Measurements from ENCODE around the gene EIF4E1B. TPM values are rescaled to one million over a fixed set of nuclear protein-coding genes. Genes with fewer than 3 reads are reported as not detected.

The EIF4E1B gene
- total RNA-seq (2021), result not detected in 2 replicates
- Bru-seq, nascent RNA, result not detected
- not detected for BruChase-seq, experiment 1, labeled RNA remaining after a 2-hour chase
- BruChase-seq, experiment 2, labeled RNA remaining after a 6-hour chase, result not detected
- long read RNA-seq, result 0 reads

GRCh38 chr5:176629853-176630680 is at the start of gene EIF4E1B, which contains the start of gene SNCB:
Gene EIF4E1B (plus strand): TSS chr5:176630675. CDS start chr5:176642788, 12,113 bp downstream.
Gene SNCB (minus strand): TSS chr5:176630534. CDS start chr5:176629654, 880 bp downstream.
- Histone ChIP-seq H3K4me3 (ENCODE audit: low read depth, low read length, poor library complexity, severe bottlenecking) (peak within 1 kb of the TSS; percentile 43), H3K4me1 (ENCODE audit: insufficient read depth, low read length, poor library complexity, severe bottlenecking) (peaks cover 25% of the 10 kb centered on the region), H3K9me3 (ENCODE audit: low read depth, low read length, poor library complexity, severe bottlenecking) (no peaks in the 10 kb centered on the region), H3K27ac (ENCODE audit: low read depth, low read length, poor library complexity, severe bottlenecking) (no peak within 1 kb of the TSS), H3K27me3 (replicated peaks; ENCODE audit: insufficient read depth, low read depth, low read length, poor library complexity) (peaks cover 20% of the 10 kb centered on the region), H3K36me3 (ENCODE audit: insufficient read depth, low read length, poor library complexity, severe bottlenecking) (no peaks in the 10 kb centered on the region)
- intact Hi-C loops (cut with micrococcal nuclease; ENCODE audit: unreplicated experiment), result no loop called here
- peak; percentile 58 for DNase-seq (ENCODE audit: low spot score)
- ChIA-PET CTCF (no interaction called here), POLR2A (ENCODE audit: low non-redundant PET) (no interaction called here)
- TF ChIP-seq EZH2 (IDR thresholded peaks at IDR 0.05; ENCODE audit: borderline replicate concordance, low read depth, low read length, poor library complexity, severe bottlenecking) (no peak), CTCF (conservative IDR thresholded peaks at IDR 0.05; ENCODE audit: low read depth, low read length) (no peak)
- no TSS peak for BruUV-seq (replicated peaks)

GRCh38 chr5:176581361-176581760 is 49.1 kb upstream of the EIF4E1B start:
- POLR2A ChIA-PET (ENCODE audit: low non-redundant PET), result no interaction called here
- H3K4me1 ChIP-seq (ENCODE audit: insufficient read depth, low read length, poor library complexity, severe bottlenecking), result no peaks in the 10 kb centered on the region
- no peaks in the 10 kb centered on the region for H3K27me3 ChIP-seq (replicated peaks; ENCODE audit: insufficient read depth, low read depth, low read length, poor library complexity)
- H3K9me3 ChIP-seq (ENCODE audit: low read depth, low read length, poor library complexity, severe bottlenecking), result no peaks in the 10 kb centered on the region
- CTCF ChIA-PET, result no interaction called here
- H3K27ac ChIP-seq (ENCODE audit: low read depth, low read length, poor library complexity, severe bottlenecking), result no peak overlapping the region
- H3K4me3 ChIP-seq (ENCODE audit: low read depth, low read length, poor library complexity, severe bottlenecking), result no peak overlapping the region
- DNase-seq (ENCODE audit: low spot score), result no peak
- H3K36me3 ChIP-seq (ENCODE audit: insufficient read depth, low read length, poor library complexity, severe bottlenecking), result no peaks in the 10 kb centered on the region
- intact Hi-C loops (cut with micrococcal nuclease; ENCODE audit: unreplicated experiment), result no loop called here
- TF ChIP-seq EZH2 (IDR thresholded peaks at IDR 0.05; ENCODE audit: borderline replicate concordance, low read depth, low read length, poor library complexity, severe bottlenecking) (no peak), CTCF (conservative IDR thresholded peaks at IDR 0.05; ENCODE audit: low read depth, low read length) (no peak)
- no TSS peak for BruUV-seq (replicated peaks)

GRCh38 chr5:176583076-176583475 is 47.4 kb upstream of the EIF4E1B start:
- POLR2A ChIA-PET (ENCODE audit: low non-redundant PET), result no interaction called here
- CTCF ChIA-PET, result no interaction called here
- Histone ChIP-seq H3K27ac (ENCODE audit: low read depth, low read length, poor library complexity, severe bottlenecking) (no peak overlapping the region), H3K4me3 (ENCODE audit: low read depth, low read length, poor library complexity, severe bottlenecking) (no peak overlapping the region), H3K9me3 (ENCODE audit: low read depth, low read length, poor library complexity, severe bottlenecking) (no peaks in the 10 kb centered on the region), H3K27me3 (replicated peaks; ENCODE audit: insufficient read depth, low read depth, low read length, poor library complexity) (no peaks in the 10 kb centered on the region), H3K36me3 (ENCODE audit: insufficient read depth, low read length, poor library complexity, severe bottlenecking) (no peaks in the 10 kb centered on the region), H3K4me1 (ENCODE audit: insufficient read depth, low read length, poor library complexity, severe bottlenecking) (no peaks in the 10 kb centered on the region)
- no peak for TF ChIP-seq EZH2 (IDR thresholded peaks at IDR 0.05; ENCODE audit: borderline replicate concordance, low read depth, low read length, poor library complexity, severe bottlenecking)
- TF ChIP-seq CTCF (conservative IDR thresholded peaks at IDR 0.05; ENCODE audit: low read depth, low read length), result no peak
- no TSS peak for BruUV-seq (replicated peaks)
- intact Hi-C loops (cut with micrococcal nuclease; ENCODE audit: unreplicated experiment), result no loop called here
- DNase-seq (ENCODE audit: low spot score), result no peak
